CD4-positive, alpha-beta T cell treated with Interleukin-2 at 100 ng/mL for 4 hours (primary cell): ENCODE results near the gene RAMP3.

Experiments used
- DNase-seq: peaks from one replicate; pipeline ENCODE4 v3.0.0-alpha.2; 2020; ENCODE audit warnings: low spot score

The RAMP3 gene

DNA sequence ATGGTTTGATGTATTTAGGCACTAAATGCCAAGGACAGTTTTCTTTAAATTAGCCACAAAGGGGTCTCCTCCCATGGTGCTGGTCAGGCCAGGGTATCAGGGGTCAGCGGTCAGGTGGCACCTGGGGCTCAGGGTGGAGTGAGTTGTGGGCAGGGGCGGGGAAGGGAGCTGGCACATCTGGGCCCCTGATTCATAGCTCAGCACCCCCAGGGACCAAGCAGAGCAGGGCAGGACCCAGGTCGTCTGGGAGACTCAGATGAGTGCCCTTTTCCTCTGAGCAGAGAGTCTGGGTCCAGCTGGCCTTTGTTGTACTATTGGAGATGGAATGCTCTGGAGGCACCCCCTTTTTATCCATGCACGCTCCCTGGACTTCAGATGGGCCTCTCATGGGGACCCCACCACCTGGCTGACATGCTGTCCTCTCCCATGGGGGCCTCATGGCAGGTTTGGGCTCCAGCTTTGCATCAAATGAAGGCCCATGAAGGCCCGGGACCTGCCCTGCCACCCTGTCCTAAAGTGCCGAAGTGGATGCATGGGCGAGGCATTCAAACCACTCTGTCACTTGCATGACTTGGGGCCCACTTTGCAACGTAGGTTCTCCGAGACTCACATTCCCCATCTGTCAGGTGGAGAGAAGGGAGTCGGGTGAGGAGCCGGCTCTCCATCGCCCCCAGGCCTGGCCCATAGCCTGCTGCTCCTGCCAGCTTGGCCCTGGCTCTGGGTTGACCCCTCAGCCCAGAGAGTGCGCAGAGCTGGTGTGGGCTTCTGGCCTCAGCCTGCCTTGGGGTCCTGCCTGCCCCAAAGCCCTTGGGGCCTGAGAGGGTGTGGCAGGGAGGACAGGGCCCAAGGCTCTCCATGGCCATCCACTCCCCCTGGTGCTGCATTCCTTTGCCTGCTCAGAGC lies 66.4 kb downstream of the RAMP3 start:
- DNase-seq, result no peak

DNA sequence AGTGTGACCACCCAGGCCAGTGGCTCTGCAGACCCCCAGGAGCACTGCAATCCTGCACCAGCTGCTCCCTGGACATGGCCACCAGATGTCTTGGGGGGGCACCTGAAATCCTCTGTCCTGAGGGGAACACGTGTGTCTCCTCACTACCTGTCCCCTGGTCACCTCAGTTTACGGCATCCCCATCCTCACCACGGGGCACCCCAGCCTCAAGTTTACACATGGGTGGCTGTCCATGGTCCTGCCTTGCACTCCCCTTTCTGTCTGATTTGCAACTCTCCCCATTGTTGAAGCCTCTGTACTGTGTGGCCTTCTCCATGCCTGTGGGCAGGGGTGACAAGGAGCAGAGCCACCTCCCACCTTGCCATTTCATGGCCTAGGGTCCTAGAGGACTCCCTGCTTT lies 67.2 kb downstream of the RAMP3 start:
- no peak for DNase-seq

DNA sequence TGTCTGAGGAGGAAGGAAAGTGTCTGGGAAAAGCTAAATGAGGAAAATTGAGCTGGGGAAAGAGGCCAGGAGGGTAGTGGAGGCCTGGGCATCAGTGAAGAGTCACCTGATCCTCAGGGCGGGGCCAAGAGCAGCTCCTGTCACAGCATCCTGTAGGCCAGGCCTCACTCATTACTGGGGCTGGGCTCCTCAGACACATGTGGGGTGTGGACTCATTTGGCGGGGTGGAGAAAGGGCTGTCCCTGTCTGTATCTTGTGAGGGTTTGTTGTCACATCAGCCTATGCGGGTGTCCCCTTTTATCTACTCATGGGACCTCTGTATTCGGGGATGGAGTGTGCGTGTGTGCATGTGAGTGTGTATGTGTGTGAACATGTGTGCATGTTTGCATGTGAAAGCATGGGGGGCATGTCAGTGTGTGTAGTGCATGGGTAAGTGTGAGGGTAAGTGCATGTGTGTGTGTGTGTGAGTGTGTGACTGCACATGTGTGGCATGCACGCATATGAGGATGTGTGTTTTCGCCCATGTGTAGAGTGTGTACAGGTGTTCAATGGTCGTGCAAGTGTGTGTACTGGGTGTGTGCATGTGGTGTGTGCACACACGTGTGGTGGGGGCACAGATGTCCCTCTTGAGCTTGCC lies 67.8 kb downstream of the RAMP3 start:
- DNase-seq, result no peak

DNA sequence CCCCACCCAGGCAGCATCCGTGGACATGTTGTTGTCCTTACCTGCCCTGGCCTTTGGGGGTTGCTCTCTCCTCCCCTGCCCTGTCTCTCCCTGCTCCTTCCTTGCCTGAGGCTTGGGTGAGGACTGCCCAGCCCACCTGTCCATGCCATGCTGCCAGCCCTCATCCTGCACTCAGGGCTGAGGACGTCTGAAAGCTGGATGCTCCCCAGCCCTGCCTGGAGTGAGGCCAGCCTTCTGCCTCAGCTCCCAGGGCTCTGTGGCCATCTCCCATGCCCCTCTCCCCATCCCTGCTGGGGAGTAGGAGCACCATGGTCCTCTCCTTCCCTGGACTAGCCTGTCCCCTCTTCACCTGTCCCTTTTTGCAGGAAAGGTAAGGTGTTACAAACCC lies 68.4 kb downstream of the RAMP3 start:
- DNase-seq, result no peak

DNA sequence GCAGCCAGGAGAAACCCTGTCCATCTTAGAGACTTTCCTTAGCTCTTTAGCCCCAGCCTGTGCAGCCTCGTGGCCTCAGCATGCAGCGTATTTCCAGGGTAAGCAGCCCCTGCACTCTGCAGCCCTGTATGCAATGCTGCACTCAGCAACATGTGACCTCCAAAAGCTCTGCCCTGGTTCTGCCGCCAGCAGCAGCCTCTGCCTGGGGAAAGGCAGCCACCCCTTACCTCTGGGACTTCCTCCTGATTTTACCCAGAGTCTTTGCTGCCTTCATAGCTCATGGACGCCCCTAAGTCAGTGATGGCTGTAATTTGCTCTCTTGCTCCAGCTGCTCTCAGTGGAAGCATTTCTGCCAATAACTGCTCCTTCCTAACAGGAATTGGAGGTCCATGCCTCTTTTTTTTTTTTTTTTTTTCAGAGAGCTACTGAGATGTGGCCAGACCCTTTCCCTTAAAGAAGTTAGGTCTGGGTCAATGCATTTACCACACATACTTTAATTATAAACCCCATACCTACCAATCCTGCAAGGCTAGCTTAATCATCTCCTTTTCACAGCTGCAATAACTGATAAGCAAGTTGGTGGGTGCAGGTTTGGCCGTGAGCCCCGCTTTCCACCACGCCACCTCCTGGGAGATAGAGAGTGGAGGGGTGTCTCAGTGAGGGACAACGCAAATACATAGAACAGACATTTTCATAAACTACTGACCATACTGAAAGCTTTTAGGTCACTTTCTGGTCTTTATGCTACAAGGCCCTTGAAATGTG lies 71.7 kb downstream of the RAMP3 start:
- no peak for DNase-seq

DNA sequence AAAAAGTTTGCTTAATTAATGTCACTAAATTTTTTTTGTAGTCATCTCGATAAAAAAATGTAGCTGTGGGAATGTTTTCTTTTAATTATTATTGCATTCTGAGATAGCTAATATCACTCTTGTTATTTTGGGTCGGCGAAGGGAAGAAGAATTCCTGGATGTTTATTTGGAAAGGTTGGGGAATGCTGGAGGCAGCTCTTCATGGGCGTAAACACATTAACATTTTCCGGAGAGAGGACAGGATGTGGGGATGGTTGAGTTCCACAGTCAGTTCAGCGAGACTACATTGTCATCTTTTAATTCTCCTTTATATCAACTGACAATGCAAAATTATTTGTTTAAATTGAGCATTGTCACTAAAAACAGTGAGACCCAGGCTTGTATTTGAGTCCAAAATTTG lies 72.5 kb downstream of the RAMP3 start:
- DNase-seq, result no peak

DNA sequence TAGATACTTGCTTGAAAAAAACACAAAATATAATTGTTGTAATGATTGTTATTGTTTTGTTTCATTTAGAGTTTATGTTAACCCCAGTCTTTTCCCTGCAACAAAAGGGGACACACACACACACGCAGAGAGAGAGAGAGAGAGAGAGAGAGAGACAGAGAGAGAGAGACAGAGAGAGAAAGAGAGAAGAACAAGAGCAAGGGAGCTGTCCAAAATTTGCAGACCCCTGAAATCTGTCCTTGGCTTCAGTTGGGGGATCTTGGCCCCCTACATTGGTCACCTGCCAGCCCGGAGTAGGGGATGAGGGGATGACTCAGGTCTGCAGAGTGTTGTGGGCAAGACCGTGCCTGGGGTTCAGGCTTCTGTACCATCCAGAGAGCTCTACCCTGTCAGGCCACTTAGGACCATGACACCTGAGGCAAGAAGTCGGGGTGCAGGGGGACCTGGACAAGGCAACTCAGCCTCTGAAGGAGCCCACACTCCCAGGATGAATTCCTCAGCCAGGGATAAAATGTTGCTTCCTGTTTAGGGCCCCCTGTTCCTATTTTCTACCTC lies 73.1 kb downstream of the RAMP3 start:
- no peak for DNase-seq

DNA sequence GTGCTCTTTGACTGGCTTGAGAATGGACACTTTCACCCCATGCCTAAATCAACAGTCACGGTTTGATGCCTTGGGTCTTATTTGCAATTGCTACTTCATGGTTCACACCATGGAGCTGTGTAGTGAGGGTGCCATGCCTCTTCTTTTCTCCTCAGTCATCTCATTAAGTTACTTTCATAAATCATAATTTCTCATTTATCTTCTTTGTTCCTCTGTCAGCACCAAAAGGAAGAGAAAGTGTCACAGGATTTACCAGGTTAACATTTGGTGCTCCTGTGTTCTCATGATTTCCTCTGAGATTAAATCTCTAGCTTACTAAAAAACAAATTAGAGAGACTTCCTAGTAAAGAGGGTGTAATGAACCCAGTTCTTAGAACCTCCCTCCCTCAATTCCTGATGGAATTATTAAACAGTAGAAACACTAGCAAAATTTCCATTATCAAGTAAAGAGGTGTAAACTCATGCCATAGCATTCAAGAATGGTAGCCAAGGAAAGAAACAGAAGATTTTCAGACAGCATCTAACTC lies 75.7 kb downstream of the RAMP3 start:
- no peak for DNase-seq
